Calu3 (cell line): ENCODE data around the gene CENPA. TPM values are rescaled to one million over a fixed set of nuclear protein-coding genes. Genes with fewer than 3 reads are reported as not detected.

ENCODE experiments used
- BruUV-seq: library from RNA; stranded (reverse); fragments of 400-500 nt; replicated peaks from 2 replicates; lab custom pipeline; 2021; lab: Mats Ljungman, UMichigan
- CTCF ChIA-PET: fragments of 300-600 bp; sonication (Branson Sonifier 250); formaldehyde crosslinking; loops from one replicate; lab custom pipeline; 2022; ENCODE audit warnings: antibody characterized with exemption; lab: Charles Lee
- DNase-seq: peaks from one replicate; pipeline ENCODE4 v3.0.0; 2022
- H3K27ac Mint-ChIP-seq: one replicate; pipeline ENCODE4 v1.8.0; 2022; ENCODE audit warnings: mixed read lengths; ENCODE audit not compliant: unreplicated experiment
- H3K27me3 Mint-ChIP-seq: one replicate; pipeline ENCODE4 v1.8.0; 2022; ENCODE audit warnings: mixed read lengths; ENCODE audit not compliant: unreplicated experiment
- H3K36me3 Mint-ChIP-seq: one replicate; pipeline ENCODE4 v1.8.0; 2022; ENCODE audit warnings: mild to moderate bottlenecking, moderate library complexity, mixed read lengths; ENCODE audit not compliant: insufficient read depth, unreplicated experiment
- H3K4me1 Mint-ChIP-seq: one replicate; pipeline ENCODE4 v1.8.0; 2022; ENCODE audit warnings: mild to moderate bottlenecking, low read depth, mixed read lengths; ENCODE audit not compliant: unreplicated experiment
- H3K4me3 Mint-ChIP-seq: one replicate; pipeline ENCODE4 v1.8.0; 2022; ENCODE audit warnings: mild to moderate bottlenecking, low read depth, moderate library complexity, mixed read lengths; ENCODE audit not compliant: unreplicated experiment
- H3K9me3 Mint-ChIP-seq: one replicate; pipeline ENCODE4 v1.8.0; 2022; ENCODE audit warnings: low read depth, mixed read lengths; ENCODE audit not compliant: unreplicated experiment
- intact Hi-C: fragments of 100-400 bp; cut with micrococcal nuclease; formaldehyde crosslinking; loops from one replicate; pipeline ENCODE4 v1.10.0; 2022; ENCODE audit not compliant: unreplicated experiment
- total RNA-seq: library from RNA; stranded (reverse); gene quantifications from 2 replicates; pipeline ENCODE4 v1.2.3, GENCODE V29; 2022
- TF ChIP-seq, protein P1 (sequence below): fragments of 200-600 bp; IDR thresholded peaks from one replicate; pipeline ENCODE4 v1.8.0; 2022; ENCODE audit warnings: antibody characterized with exemption; ENCODE audit not compliant: unreplicated experiment

Gene CENPA
- total RNA-seq, 1 experiment from 2014 or later = 33.2 TPM

DNA sequence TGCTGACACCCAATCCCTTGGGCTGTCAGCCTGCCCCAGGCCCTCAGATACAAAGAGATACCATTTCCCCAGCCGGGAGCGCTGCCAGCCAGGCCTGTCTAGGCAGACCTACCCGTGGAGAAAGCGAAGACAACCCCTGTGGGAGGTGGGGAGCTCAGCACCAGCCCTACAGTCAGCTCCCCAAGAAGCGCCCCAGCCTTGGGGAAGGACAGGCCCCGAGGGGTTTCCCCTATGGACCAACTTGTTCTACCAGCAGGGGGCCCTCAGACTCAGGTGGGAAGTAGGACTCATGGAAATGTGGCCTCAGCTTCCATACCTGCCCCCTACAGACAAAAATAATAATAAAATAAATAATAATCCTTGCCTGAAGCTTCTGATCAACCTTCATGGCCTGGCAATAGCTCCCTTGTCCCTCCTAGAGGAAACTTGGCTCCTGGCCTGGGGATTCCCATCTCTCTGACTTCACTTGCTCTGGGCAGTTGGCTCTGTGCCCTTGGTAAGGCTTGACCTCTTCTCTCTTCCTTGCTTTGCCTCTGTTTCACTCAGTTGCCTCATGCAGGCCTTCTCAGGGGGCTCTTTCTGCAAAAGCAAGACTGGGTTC, 14.8 kb upstream of the CENPA start:
- peaks cover 35% of the 10 kb centered on the region for H3K36me3 Mint-ChIP-seq
- H3K4me3 Mint-ChIP-seq = no peak overlapping the region
- peak; percentile 57 for DNase-seq
- peak overlapping the region; percentile 67 for H3K27ac Mint-ChIP-seq
- H3K9me3 Mint-ChIP-seq = no peaks in the 10 kb centered on the region
- no TSS peak for BruUV-seq
- TF ChIP-seq, protein P1, sequence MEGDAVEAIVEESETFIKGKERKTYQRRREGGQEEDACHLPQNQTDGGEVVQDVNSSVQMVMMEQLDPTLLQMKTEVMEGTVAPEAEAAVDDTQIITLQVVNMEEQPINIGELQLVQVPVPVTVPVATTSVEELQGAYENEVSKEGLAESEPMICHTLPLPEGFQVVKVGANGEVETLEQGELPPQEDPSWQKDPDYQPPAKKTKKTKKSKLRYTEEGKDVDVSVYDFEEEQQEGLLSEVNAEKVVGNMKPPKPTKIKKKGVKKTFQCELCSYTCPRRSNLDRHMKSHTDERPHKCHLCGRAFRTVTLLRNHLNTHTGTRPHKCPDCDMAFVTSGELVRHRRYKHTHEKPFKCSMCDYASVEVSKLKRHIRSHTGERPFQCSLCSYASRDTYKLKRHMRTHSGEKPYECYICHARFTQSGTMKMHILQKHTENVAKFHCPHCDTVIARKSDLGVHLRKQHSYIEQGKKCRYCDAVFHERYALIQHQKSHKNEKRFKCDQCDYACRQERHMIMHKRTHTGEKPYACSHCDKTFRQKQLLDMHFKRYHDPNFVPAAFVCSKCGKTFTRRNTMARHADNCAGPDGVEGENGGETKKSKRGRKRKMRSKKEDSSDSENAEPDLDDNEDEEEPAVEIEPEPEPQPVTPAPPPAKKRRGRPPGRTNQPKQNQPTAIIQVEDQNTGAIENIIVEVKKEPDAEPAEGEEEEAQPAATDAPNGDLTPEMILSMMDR = peak; percentile 57
- intact Hi-C loops = no loop called here
- CTCF ChIA-PET = interaction anchor here (0.7 kb wide), 1 partner anchor 10 kb away, joined by 3 read pairs; no protein-coding TSS in a partner anchor
- H3K27me3 Mint-ChIP-seq = no peaks in the 10 kb centered on the region
- H3K4me1 Mint-ChIP-seq = peaks cover 34% of the 10 kb centered on the region

DNA sequence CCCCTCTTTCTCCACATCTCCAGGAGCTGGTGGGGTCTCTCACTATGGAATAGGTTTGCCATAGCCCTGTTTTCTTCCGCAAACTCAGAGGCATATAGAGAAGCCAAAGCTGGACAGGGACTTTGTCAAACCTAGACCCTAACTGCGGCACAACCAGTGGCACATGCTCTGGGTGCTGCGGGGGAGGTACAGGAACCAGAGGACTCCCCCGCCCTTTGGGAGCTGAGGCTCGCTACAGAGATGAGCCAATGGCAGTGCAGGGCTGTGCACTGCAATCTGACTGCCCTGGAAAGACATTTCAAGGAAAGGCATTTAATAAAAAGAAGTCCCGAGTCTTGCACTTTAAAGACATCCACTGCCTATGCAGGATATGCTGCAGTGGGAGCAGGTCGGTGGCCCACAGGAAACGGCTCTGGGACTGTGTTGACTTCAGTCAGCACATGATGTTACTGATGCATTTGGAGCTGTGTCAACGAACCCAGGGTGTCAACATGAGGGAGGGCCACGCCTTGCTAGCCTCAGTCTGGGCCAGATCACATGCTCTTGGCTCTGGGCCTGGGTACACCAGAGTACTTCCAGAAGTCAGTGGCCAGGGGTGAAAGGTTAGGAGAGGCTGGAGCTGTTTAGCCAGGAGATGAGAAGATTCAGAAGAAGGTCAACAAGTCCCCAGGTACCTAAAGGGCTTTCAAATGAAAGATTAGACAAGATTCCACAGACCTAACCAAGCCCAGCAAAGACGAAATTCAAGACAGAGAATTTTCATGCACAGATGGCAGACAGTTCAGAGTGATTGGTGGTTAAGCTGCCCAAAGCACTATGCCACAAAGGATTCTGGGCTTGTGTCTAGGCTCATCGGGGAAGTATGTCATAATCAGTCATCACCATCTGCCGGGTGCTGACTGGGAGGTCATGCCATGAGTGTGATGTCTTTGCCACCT, 13.5 kb upstream of the CENPA start:
- Mint-ChIP-seq H3K27ac (peak overlapping the region; percentile 67), H3K4me1 (peaks cover 33% of the 10 kb centered on the region), H3K36me3 (peaks cover 44% of the 10 kb centered on the region), H3K9me3 (no peaks in the 10 kb centered on the region), H3K4me3 (no peak overlapping the region), H3K27me3 (no peaks in the 10 kb centered on the region)
- TF ChIP-seq, protein P1 = no peak
- BruUV-seq = no TSS peak
- DNase-seq = peak; percentile 30
- intact Hi-C loops = no loop called here
- CTCF ChIA-PET = interaction anchor here (0.5 kb wide), 1 partner anchor 670 kb away, joined by 5 read pairs; no protein-coding TSS in a partner anchor

DNA sequence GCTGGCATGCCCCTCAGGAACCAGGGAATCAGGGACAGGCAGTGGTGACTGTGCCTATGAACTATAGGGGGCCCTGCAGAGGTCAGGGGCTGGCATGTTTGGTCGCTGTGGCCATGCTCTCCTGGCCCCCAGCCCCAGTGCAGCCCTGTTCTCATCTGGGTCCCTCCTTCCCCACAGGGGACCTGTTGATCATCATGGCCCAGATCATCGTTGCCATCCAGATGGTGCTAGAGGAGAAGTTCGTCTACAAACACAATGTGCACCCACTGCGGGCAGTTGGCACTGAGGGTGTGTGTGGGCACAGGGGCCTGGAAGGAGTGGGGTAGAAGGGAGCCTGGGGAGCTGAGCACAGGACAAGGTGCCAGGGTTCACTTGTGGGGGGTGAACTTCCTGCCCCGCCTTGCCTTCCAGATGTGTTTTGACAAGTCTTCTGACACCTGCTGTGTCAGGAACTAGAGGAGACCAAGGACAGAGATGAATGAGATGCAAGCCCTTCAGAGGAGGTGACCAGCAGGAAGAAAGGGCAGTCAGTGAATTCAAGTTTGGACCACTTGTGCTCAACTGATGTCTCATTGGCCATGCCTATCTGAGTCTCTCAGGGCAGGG, 9.6 kb upstream of the CENPA start:
- CTCF ChIA-PET = no interaction called here
- TF ChIP-seq, protein P1 = no peak
- intact Hi-C loops = no loop called here
- Mint-ChIP-seq H3K9me3 (no peaks in the 10 kb centered on the region), H3K4me3 (no peak overlapping the region), H3K27me3 (no peaks in the 10 kb centered on the region), H3K4me1 (peaks cover 17% of the 10 kb centered on the region), H3K27ac (no peak overlapping the region), H3K36me3 (peaks cover 57% of the 10 kb centered on the region)
- BruUV-seq = no TSS peak
- DNase-seq = no peak

DNA sequence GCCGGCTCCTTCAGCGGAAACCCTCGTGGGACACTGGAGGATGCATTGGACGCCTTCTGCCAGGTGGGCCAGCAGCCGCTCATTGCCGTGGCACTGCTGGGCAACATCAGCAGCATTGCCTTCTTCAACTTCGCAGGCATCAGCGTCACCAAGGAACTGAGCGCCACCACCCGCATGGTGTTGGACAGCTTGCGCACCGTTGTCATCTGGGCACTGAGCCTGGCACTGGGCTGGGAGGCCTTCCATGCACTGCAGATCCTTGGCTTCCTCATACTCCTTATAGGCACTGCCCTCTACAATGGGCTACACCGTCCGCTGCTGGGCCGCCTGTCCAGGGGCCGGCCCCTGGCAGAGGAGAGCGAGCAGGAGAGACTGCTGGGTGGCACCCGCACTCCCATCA, 7.8 kb upstream of the CENPA start:
- TF ChIP-seq, protein P1 = no peak
- H3K27me3 Mint-ChIP-seq = no peaks in the 10 kb centered on the region
- no peak overlapping the region for H3K27ac Mint-ChIP-seq
- H3K4me3 Mint-ChIP-seq = no peak overlapping the region
- no peaks in the 10 kb centered on the region for H3K4me1 Mint-ChIP-seq
- no peak for DNase-seq
- no peaks in the 10 kb centered on the region for H3K9me3 Mint-ChIP-seq
- BruUV-seq = no TSS peak
- CTCF ChIA-PET = interaction anchor here (0.5 kb wide), 1 partner anchor 37 kb away, joined by 3 read pairs; no protein-coding TSS in a partner anchor
- peaks cover 49% of the 10 kb centered on the region for H3K36me3 Mint-ChIP-seq
- intact Hi-C loops = no loop called here
